K562 (cell line): ENCODE results near the gene CHAT. TPM values are rescaled to one million over a fixed set of nuclear protein-coding genes. Genes with fewer than 3 reads are reported as not detected.

Experiments
- ESRRB ChIP-seq: fragments of 250-450 bp; sonication (Bioruptor Pico); IDR thresholded peaks from 2 replicates; pipeline ENCODE4 v1.5.0; 2020; ENCODE audit warnings: mild to moderate bottlenecking, moderate library complexity, borderline replicate concordance
- GTF2F1 ChIP-seq: IDR thresholded peaks from 2 replicates; pipeline ENCODE4 v1.6.1; 2011; ENCODE audit warnings: low read depth, low read length, improper control_type of control experiment
- PKNOX1 ChIP-seq: fragments of 450-650 bp; IDR thresholded peaks from 2 replicates; pipeline ENCODE4 v1.6.1; 2016
- RBM15 ChIP-seq: fragments of 200-400 bp; formaldehyde crosslinking; IDR thresholded peaks from 2 replicates; pipeline ENCODE4 v1.6.1; 2018; ENCODE audit warnings: mild to moderate bottlenecking, low read length, moderate library complexity; ENCODE audit not compliant: insufficient read depth
- TOE1 ChIP-seq, 2 experiments: fragments of 450-650 bp in 1 of 2; sonication (generic) in 1 of 2; formaldehyde crosslinking in 1 of 2; IDR thresholded peaks; 2 replicates each; pipeline versions ENCODE4 v1.7.1 to v1.8.0; 2016 to 2022; ENCODE audit warnings: borderline replicate concordance in 2 of 2, mild to moderate bottlenecking in 2 of 2, antibody characterized with exemption in 1 of 2, inconsistent platforms in 1 of 2, low read depth in 1 of 2, missing genetic modification reagents in 1 of 2, moderate library complexity in 1 of 2
- XRCC4 ChIP-seq: IDR thresholded peaks from one replicate; pipeline ENCODE4 v1.6.1; 2011; ENCODE audit not compliant: insufficient read depth, insufficient read length; ENCODE audit errors: extremely low read depth
- ZNF639 ChIP-seq, 2 experiments: fragments of 200-800 bp in 1 of 2; sonication (Bioruptor generic) in 1 of 2; sonication (generic) in 1 of 2; formaldehyde crosslinking in 1 of 2; IDR thresholded peaks in 1 of 2; conservative IDR thresholded peaks in 1 of 2; 2 replicates each; pipeline versions ENCODE4 v1.5.0 to v1.6.1; 2016 to 2020; ENCODE audit warnings: missing compliant biosample characterization in 1 of 2, missing genetic modification characterization in 1 of 2, missing genetic modification reagents in 1 of 2
- polyA plus RNA-seq, 8 experiments: library from polyadenylated mRNA; depleted of rRNA in 4 of 8; stranded (reverse) in 5 of 8; unstranded in 3 of 8; fragments of >200 nt; fragmentation: Nextera tagmentation in 2 of 8; fragmentation: Illumina TruSeq in 1 of 8; extraction: Ambion mirVana in 2 of 8; extraction: Trizol in 1 of 8; gene quantifications; 2 replicates each; pipeline versions ENCODE4 v1.2.1 to v1.2.3, GENCODE V29; 2011 to 2014; ENCODE audit warnings: inconsistent platforms in 1 of 8, missing spikeins in 1 of 8
- total RNA-seq, 7 experiments: library from RNA; depleted of rRNA in 6 of 7; stranded (reverse); fragments of >200 nt in 6 of 7; fragmentation: Illumina TruSeq in 2 of 7; extraction: Trizol in 2 of 7; gene quantifications; 2 replicates each; pipeline versions ENCODE4 v1.2.1 to v1.2.3, GENCODE V29; 2011 to 2021; ENCODE audit warnings: low replicate concordance in 1 of 7

CHAT gene
- total and polyA plus RNA-seq, 9 of the 15 experiments (the other 6 are each of a cell fraction or from before 2014, with no cell fraction given): not detected

- TF ChIP-seq PKNOX1: no peak
- TF ChIP-seq RBM15: no peak
- no peak for TF ChIP-seq GTF2F1
- TF ChIP-seq XRCC4: no peak
- no peak for TF ChIP-seq ESRRB (CRISPR knock-in tag)
- no peak for TF ChIP-seq TOE1 (IDR thresholded peaks at IDR 0.05; ENCODE audit: borderline replicate concordance)
- no peak for TF ChIP-seq TOE1 (CRISPR knock-in tag; IDR thresholded peaks at IDR 0.05; ENCODE audit: borderline replicate concordance, low read depth)
- no peak for TF ChIP-seq ZNF639 (CRISPR knock-in tag; conservative IDR thresholded peaks at IDR 0.05 in 1 of 2, IDR thresholded peaks at IDR 0.05 in 1 of 2)
Observed at GRCh38 chr10:49653273-49653929, 39.6 kb downstream of the CHAT start (continued).
